ENCODE results near the gene SHISA5.

DNA sequence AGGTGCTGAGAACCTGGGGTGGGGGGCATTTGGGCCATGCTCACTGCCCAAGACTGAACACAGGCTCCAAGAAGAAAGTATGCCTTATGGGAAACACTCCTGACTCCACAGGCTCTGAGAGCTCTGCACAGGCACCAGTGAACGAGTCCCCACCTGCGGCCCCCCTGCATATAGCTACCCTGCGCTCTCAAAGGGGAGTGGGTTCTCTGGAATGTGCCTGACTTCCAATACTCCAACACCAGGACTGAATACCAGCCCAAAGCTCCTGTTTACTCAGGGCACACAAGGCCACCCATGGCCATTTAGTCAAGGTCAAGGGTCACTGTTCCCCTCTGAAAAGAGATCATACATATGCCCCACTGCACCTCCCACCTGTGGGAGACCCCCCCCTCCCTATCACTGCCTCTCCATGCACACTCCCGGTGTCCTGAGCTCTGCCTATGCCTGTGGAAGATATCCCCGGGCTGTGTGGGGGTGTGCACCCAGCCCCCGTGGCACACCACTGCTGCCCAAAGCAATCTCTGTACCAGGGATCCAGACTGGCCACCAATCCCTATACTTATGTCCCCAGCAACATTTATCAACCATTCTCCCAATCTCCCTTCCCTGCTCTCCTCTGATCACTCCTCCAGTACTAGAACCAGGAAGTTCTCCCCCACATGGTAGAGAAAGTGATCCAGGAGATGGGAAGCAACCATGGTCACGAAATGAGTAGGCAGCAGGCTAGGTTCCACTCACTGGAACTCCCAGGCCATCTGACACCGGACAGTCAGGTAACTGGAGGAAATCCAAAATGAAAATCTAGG is 72.5 kb downstream of the SHISA5 start:
- TF ChIP-seq, protein P1, sequence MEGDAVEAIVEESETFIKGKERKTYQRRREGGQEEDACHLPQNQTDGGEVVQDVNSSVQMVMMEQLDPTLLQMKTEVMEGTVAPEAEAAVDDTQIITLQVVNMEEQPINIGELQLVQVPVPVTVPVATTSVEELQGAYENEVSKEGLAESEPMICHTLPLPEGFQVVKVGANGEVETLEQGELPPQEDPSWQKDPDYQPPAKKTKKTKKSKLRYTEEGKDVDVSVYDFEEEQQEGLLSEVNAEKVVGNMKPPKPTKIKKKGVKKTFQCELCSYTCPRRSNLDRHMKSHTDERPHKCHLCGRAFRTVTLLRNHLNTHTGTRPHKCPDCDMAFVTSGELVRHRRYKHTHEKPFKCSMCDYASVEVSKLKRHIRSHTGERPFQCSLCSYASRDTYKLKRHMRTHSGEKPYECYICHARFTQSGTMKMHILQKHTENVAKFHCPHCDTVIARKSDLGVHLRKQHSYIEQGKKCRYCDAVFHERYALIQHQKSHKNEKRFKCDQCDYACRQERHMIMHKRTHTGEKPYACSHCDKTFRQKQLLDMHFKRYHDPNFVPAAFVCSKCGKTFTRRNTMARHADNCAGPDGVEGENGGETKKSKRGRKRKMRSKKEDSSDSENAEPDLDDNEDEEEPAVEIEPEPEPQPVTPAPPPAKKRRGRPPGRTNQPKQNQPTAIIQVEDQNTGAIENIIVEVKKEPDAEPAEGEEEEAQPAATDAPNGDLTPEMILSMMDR (IDR thresholded peaks at IDR 0.05; ENCODE audit: insufficient read depth, low read length) = no peak
- TF ChIP-seq, protein P2, sequence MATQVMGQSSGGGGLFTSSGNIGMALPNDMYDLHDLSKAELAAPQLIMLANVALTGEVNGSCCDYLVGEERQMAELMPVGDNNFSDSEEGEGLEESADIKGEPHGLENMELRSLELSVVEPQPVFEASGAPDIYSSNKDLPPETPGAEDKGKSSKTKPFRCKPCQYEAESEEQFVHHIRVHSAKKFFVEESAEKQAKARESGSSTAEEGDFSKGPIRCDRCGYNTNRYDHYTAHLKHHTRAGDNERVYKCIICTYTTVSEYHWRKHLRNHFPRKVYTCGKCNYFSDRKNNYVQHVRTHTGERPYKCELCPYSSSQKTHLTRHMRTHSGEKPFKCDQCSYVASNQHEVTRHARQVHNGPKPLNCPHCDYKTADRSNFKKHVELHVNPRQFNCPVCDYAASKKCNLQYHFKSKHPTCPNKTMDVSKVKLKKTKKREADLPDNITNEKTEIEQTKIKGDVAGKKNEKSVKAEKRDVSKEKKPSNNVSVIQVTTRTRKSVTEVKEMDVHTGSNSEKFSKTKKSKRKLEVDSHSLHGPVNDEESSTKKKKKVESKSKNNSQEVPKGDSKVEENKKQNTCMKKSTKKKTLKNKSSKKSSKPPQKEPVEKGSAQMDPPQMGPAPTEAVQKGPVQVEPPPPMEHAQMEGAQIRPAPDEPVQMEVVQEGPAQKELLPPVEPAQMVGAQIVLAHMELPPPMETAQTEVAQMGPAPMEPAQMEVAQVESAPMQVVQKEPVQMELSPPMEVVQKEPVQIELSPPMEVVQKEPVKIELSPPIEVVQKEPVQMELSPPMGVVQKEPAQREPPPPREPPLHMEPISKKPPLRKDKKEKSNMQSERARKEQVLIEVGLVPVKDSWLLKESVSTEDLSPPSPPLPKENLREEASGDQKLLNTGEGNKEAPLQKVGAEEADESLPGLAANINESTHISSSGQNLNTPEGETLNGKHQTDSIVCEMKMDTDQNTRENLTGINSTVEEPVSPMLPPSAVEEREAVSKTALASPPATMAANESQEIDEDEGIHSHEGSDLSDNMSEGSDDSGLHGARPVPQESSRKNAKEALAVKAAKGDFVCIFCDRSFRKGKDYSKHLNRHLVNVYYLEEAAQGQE (IDR thresholded peaks at IDR 0.05; ENCODE audit: insufficient replicate concordance, low read depth) = no peak
- TF ChIP-seq POLR2AphosphoS5 (IDR thresholded peaks at IDR 0.05; ENCODE audit: low read depth) = no peak
